Heart left ventricle (tissue), 16 donors: ENCODE data around the gene HOXD8. TPM values are rescaled to one million over a fixed set of nuclear protein-coding genes. Genes with fewer than 3 reads are reported as not detected.
A peak's percentile ranks its signal among the peaks of the same experiment; 100 is the strongest.

Source experiments
- ATAC-seq, 4 donors: fragments of 200-7000 bp; cut with Tn5 transposase; one replicate each; pipeline ENCODE4 v1.9.1; 2020 to 2022; ENCODE audit warnings: moderate library complexity in 4 of 4, mild to moderate bottlenecking in 3 of 4, moderate number of reproducible peaks in 1 of 4
- DNase-seq, 5 donors: peaks; one replicate each; pipeline ENCODE4 v3.0.0-alpha.2; 2020
- H3K27ac ChIP-seq, 12 donors: fragments of 200-600 bp; sonication (generic) in 4 of 12; one replicate each; pipeline versions ENCODE4 v1.5.0 to v1.8.0; 2016 to 2022; ENCODE audit warnings: mild to moderate bottlenecking in 2 of 12
- H3K27me3 ChIP-seq, 9 donors: fragments of 200-600 bp; sonication (generic) in 2 of 9; one replicate each; pipeline versions ENCODE4 v1.5.1 to v1.8.0; 2016 to 2022; ENCODE audit warnings: mild to moderate bottlenecking in 3 of 9
- H3K36me3 ChIP-seq, 9 donors: fragments of 200-600 bp; sonication (generic) in 2 of 9; one replicate each; pipeline versions ENCODE4 v1.5.0 to v1.8.0; 2018 to 2022; ENCODE audit warnings: mild to moderate bottlenecking in 2 of 9
- H3K4me1 ChIP-seq, 12 donors: fragments of 200-600 bp; sonication (generic) in 4 of 12; one replicate each; pipeline versions ENCODE4 v1.5.0 to v1.8.0; 2016 to 2022; ENCODE audit warnings: mild to moderate bottlenecking in 3 of 12
- H3K4me3 ChIP-seq, 12 donors: fragments of 200-600 bp; sonication (generic) in 4 of 12; one replicate each; pipeline versions ENCODE4 v1.5.0 to v1.8.0; 2017 to 2022; ENCODE audit warnings: mild to moderate bottlenecking in 9 of 12, moderate library complexity in 4 of 12
- H3K9me3 ChIP-seq, 12 donors: fragments of 200-600 bp; sonication (generic) in 4 of 12; one replicate each; pipeline versions ENCODE4 v1.5.0 to v1.8.0; 2016 to 2022; ENCODE audit warnings: mild to moderate bottlenecking in 1 of 12
- CTCF ChIP-seq, 12 donors: fragments of 200-600 bp; sonication (generic) in 4 of 12; IDR thresholded peaks; one replicate each; pipeline versions ENCODE4 v1.5.0 to v1.8.0; 2018 to 2022; ENCODE audit warnings: antibody characterized with exemption in 12 of 12, mild to moderate bottlenecking in 5 of 12
- POLR2A ChIP-seq, 2 donors: fragments of 450-650 bp; IDR thresholded peaks; one replicate each; pipeline ENCODE4 v1.6.1; 2017; ENCODE audit warnings: antibody characterized with exemption in 2 of 2, mild to moderate bottlenecking in 2 of 2, moderate library complexity in 2 of 2
- WGBS, 4 donors: extraction: QIAGEN DNeasy Blood & Tissue Kit in 2 of 4; methylation state at CpG; one replicate each; pipeline versions ENCODE4 v1.1.5 to v1.1.7; 2013 to 2018; 5-methylcytosine and 5-hydroxymethylcytosine counted together
- intact Hi-C, 10 donors: fragments of 100-400 bp; cut with DNase I; formaldehyde crosslinking; loops; one replicate each; pipeline versions ENCODE4 v1.11.1 to v1.14.2; 2022
- polyA plus RNA-seq, 2 donors: library from polyadenylated mRNA; stranded (reverse); fragments of 200-250 nt; gene quantifications; one replicate each; pipeline ENCODE4 v1.2.3, GENCODE V29; 2013
- total RNA-seq, 9 donors: library from RNA; depleted of rRNA in 2 of 9; stranded (reverse); fragments of >200 nt in 2 of 9; fragmentation: NEBNext Ultra II Directional in 3 of 9; extraction: Animal tissue kit (Norgen Biotek cat#: 25700) in 3 of 9; gene quantifications; one replicate each; pipeline versions ENCODE4 v1.1.0 to v1.2.4, GENCODE V29; 2016 to 2023
- donor health status: ischemic (EF 13 %, LVEDD 7.1; RV severe dilation, severe dysfunction).
- donor health status: healthy with polysubstance abuse.
- donor health status: DM: no; HTN: yes; CAD: no.
- donor health status: DM: no; HTN: no; CAD: no.
- donor health status: ischemic (EF 25% LVEDD 6.9; RV normal size, moderate dysfunction).
- donor health status: ischemic (EF 25% LVEDD 5.7; RV mildly dilated, moderate dysfunction).
- donor health status: healthy.
- donor health status: DM: yes; HTN: yes; CAD: no.
- donor health status: ischemic (EF 35%, LVEDD 5.7; RV mildly dilated, moderate dysfunction).
- donor health status: nonischemic (EF 11% LVEDD 7.7; RV severe dilation, severe dysfunction).
- donor health status: DM: yes; HTN: yes; CAD: no.
- donor health status: PGD.
- donor health status: ischemic (EF 29% LVEDD 5.4; RV normal size, mild dysfunction).
- donor health status: nonischemic (EF 23%, LVEDD 6.1; RV moderate dilation, normal function).

The HOXD8 gene
- total and polyA plus RNA-seq, 11 donors, result 0.21 to 1.8 (median 0.53) TPM

- no peak overlapping the region for H3K27ac ChIP-seq
- TF ChIP-seq POLR2A (IDR thresholded peaks at IDR 0.05), result no peak
- no peak for TF ChIP-seq CTCF (IDR thresholded peaks at IDR 0.05)
- no peak for DNase-seq
- 3 to 14% (median 8%) methylated on average over 30 to 40 of the region's 40 CpGs for WGBS, 4 donors
- no peak for ATAC-seq
- intact Hi-C loops, result loop anchor here in 3 of 10 donors (10.0 kb wide), 1 partner anchor 691 kb away; no protein-coding TSS in a partner anchor
- H3K27me3 ChIP-seq, result peaks cover 76 to 100% (median 98%) of the 10 kb centered on the region in 9 donors
- H3K4me1 ChIP-seq, result peaks cover 0 to 31% (median 17%) of the 10 kb centered on the region in 12 donors
- H3K9me3 ChIP-seq, result no peaks in the 10 kb centered on the region
- peak overlapping the region; percentile 17 to 55 (median 44) for H3K4me3 ChIP-seq
- no peaks in the 10 kb centered on the region for H3K36me3 ChIP-seq
These were observed 5.9 kb upstream of the HOXD8 start for GRCh38 chr2:176123411-176124109.

GRCh38 chr2:176124110-176124946, 5.2 kb upstream of the HOXD8 start:
- no peak for TF ChIP-seq CTCF (IDR thresholded peaks at IDR 0.05)
- no peak for TF ChIP-seq POLR2A (IDR thresholded peaks at IDR 0.05)
- no peaks in the 10 kb centered on the region for H3K36me3 ChIP-seq
- DNase-seq (no peak), ATAC-seq (no peak)
- intact Hi-C loops, result loop anchor here in 3 of 10 donors (10.0 kb wide), 1 partner anchor 690 kb away; no protein-coding TSS in a partner anchor
- H3K9me3 ChIP-seq, result no peaks in the 10 kb centered on the region
- H3K27me3 ChIP-seq, result peaks cover 77 to 100% (median 98%) of the 10 kb centered on the region in 9 donors
- 10 to 29% (median 19%) methylated on average over 15 to 34 of the region's 34 CpGs for WGBS, 4 donors
- H3K4me3 ChIP-seq, result no peak overlapping the region
- H3K27ac ChIP-seq, result no peak overlapping the region
- H3K4me1 ChIP-seq, result peaks cover 1 to 33% (median 19%) of the 10 kb centered on the region in 12 donors

- no peaks in the 10 kb centered on the region for H3K36me3 ChIP-seq
- intact Hi-C loops, result loop anchor here (5.0 to 10.0 kb wide), 10 partner anchors 327 to 1022 kb away; no protein-coding TSS in a partner anchor
- H3K27me3 ChIP-seq, result peaks cover 79 to 100% (median 94%) of the 10 kb centered on the region in 9 donors
- H3K4me1 ChIP-seq, result peaks cover 4 to 42% (median 21%) of the 10 kb centered on the region in 12 donors
- H3K9me3 ChIP-seq, result no peaks in the 10 kb centered on the region
- no peak overlapping the region for H3K27ac ChIP-seq
- no peak for TF ChIP-seq POLR2A (IDR thresholded peaks at IDR 0.05)
- no peak for TF ChIP-seq CTCF (IDR thresholded peaks at IDR 0.05)
- no peak overlapping the region for H3K4me3 ChIP-seq
- DNase-seq (no peak), ATAC-seq (no peak)
- WGBS, 4 donors, result 29 to 34% (median 33%) methylated on average over 8 to 9 of the region's 9 CpGs
These were observed 4.3 kb upstream of the HOXD8 start for GRCh38 chr2:176124947-176125771.
